SJCRH30 (cell line): ENCODE data around the gene RNASEH2B. TPM values are rescaled to one million over a fixed set of nuclear protein-coding genes. Genes with fewer than 3 reads are reported as not detected.
A peak's percentile ranks its signal among the peaks of the same experiment; 100 is the strongest.

Experiments used
- DNase-seq, 2 experiments: peaks; one replicate each; pipeline ENCODE4 v3.0.0-alpha.2; 2015 to 2020
- H3K27ac ChIP-seq: fragments of 250-450 bp; sonication (Bioruptor Pico); 2 replicates; pipeline ENCODE4 v1.5.1; 2020; ENCODE audit warnings: mild to moderate bottlenecking, moderate library complexity
- H3K27me3 ChIP-seq: fragments of 250-450 bp; sonication (Bioruptor Pico); 2 replicates; pipeline ENCODE4 v1.5.1; 2020; ENCODE audit warnings: mild to moderate bottlenecking, moderate library complexity
- H3K36me3 ChIP-seq: fragments of 250-450 bp; sonication (Bioruptor Pico); 2 replicates; pipeline ENCODE4 v1.5.1; 2020; ENCODE audit warnings: mild to moderate bottlenecking, moderate library complexity
- H3K4me1 ChIP-seq: fragments of 250-450 bp; sonication (Bioruptor Pico); 2 replicates; pipeline ENCODE4 v1.5.1; 2020; ENCODE audit warnings: mild to moderate bottlenecking, moderate library complexity
- H3K4me3 ChIP-seq: fragments of 250-450 bp; sonication (Bioruptor Pico); 2 replicates; pipeline ENCODE4 v1.5.1; 2020; ENCODE audit warnings: mild to moderate bottlenecking, moderate library complexity
- H3K9me3 ChIP-seq: fragments of 250-450 bp; sonication (Bioruptor Pico); replicated peaks from 2 replicates; pipeline ENCODE4 v1.5.1; 2020; ENCODE audit warnings: mild to moderate bottlenecking, moderate library complexity
- total RNA-seq: library from RNA; depleted of rRNA; stranded (reverse); fragments of >200 nt; shearing (Covaris generic); gene quantifications from 2 replicates; pipeline ENCODE4 v1.2.3, GENCODE V29; 2014

RNASEH2B gene
- total RNA-seq, 1 experiment from 2014 or later, result 108 TPM

GRCh38 chr13:50990065-50990817 lies 80.7 kb downstream of the RNASEH2B start:
- no peaks in the 10 kb centered on the region for H3K27me3 ChIP-seq
- peak overlapping the region; percentile 20 for H3K4me3 ChIP-seq
- H3K9me3 ChIP-seq, result no peaks in the 10 kb centered on the region
- no peak for DNase-seq
- H3K27ac ChIP-seq, result no peak overlapping the region
- H3K4me1 ChIP-seq, result peaks cover 6% of the 10 kb centered on the region; the same call in 1 of the 2 replicates
- H3K36me3 ChIP-seq, result no peaks in the 10 kb centered on the region

GRCh38 chr13:50990818-50991506 lies 81.4 kb downstream of the RNASEH2B start:
- Histone ChIP-seq H3K4me1 (peaks cover 6% of the 10 kb centered on the region; the same call in 1 of the 2 replicates), H3K36me3 (no peaks in the 10 kb centered on the region), H3K27me3 (no peaks in the 10 kb centered on the region), H3K4me3 (peak overlapping the region; percentile 20), H3K27ac (no peak overlapping the region), H3K9me3 (no peaks in the 10 kb centered on the region)
- DNase-seq, result peak; percentile 32 to 56

DNA sequence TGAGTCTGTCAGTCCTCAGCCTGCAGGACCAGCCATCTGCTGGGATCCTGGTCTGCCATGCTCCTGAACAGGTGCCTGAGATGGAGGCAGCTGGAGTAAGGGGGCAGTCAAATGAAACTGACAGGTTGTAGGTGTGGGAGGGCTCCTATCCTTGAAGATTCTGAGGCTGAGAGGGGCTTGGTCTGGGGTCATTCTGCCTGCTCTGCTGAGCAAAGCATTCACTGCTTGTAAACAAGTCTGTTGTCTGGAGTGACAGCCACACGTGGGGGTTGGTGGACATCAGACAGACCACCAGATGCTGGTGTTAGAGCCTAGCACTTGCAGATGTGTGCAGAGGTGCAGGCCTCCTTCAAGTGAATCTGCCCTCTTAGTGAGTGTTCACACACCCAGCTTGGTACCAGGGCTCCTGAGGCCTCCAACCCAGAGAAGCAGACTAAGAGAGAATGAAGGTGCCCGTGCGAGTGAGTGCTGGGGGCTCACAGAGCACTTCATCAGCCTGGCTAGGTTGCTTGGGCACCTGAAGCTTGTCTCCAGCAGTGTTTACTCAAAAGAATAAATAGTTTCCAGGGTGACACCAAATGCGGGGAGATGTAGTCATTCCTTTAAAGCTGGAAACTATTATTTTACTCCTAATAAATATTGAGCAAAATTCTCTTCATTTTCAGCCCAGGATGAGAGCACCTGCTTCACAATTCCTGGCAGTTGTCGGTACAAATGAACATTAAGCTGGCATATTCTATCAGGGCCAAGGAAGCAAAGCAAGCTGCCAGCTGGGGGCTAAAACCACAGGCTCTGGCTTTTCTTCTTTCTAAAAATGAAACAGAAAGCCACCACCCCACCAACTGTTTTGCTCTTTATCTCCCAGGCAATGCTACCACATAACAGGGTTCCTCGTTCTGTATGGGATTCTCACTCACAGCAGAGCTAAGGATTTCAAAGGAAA lies 82.3 kb downstream of the RNASEH2B start:
- Histone ChIP-seq H3K4me3 (no peak overlapping the region), H3K27ac (no peak overlapping the region), H3K36me3 (no peaks in the 10 kb centered on the region), H3K4me1 (peaks cover 6% of the 10 kb centered on the region; the same call in 1 of the 2 replicates), H3K9me3 (no peaks in the 10 kb centered on the region), H3K27me3 (no peaks in the 10 kb centered on the region)
- peak in 1 of 2 experiments; percentile 22 for DNase-seq

- H3K9me3 ChIP-seq, result no peaks in the 10 kb centered on the region
- H3K27ac ChIP-seq, result no peak overlapping the region
- peak in 1 of 2 experiments; percentile 24 for DNase-seq
- H3K36me3 ChIP-seq, result no peaks in the 10 kb centered on the region
- no peaks in the 10 kb centered on the region for H3K27me3 ChIP-seq
- no peak overlapping the region for H3K4me3 ChIP-seq
- peaks cover 6% of the 10 kb centered on the region; the same call in 1 of the 2 replicates for H3K4me1 ChIP-seq
Observed at GRCh38 chr13:50993371-50993770, 83.8 kb downstream of the RNASEH2B start.

GRCh38 chr13:50993934-50994333 lies 84.3 kb downstream of the RNASEH2B start:
- Histone ChIP-seq H3K36me3 (no peaks in the 10 kb centered on the region), H3K4me3 (no peak overlapping the region), H3K27ac (no peak overlapping the region), H3K4me1 (peaks cover 6% of the 10 kb centered on the region; the same call in 1 of the 2 replicates), H3K9me3 (no peaks in the 10 kb centered on the region), H3K27me3 (no peaks in the 10 kb centered on the region)
- DNase-seq, result no peak

DNA sequence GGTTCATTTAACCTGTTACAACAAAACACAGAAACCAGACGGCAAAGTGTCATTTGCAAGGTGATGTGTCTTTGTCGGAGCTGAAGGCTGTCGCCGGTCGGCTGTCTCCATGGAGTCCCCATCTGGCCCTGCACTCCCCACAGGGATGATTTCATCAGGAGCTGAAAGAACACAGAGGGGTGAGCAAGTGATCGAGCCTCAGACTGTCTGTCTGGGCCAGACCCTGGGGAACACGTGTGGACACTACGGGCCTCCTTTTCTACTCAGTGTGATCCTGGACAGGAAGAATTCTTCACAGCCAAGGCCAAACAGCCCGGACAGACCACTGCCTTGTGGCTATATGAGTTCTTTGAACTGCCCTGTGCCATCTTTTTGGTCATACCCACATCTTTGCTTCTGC lies 85.1 kb downstream of the RNASEH2B start:
- Histone ChIP-seq H3K4me1 (peaks cover 6% of the 10 kb centered on the region; the same call in 1 of the 2 replicates), H3K4me3 (no peak overlapping the region), H3K27me3 (no peaks in the 10 kb centered on the region), H3K36me3 (no peaks in the 10 kb centered on the region), H3K9me3 (no peaks in the 10 kb centered on the region), H3K27ac (no peak overlapping the region)
- no peak for DNase-seq

- no peak overlapping the region for H3K27ac ChIP-seq
- DNase-seq, result no peak
- no peak overlapping the region for H3K4me3 ChIP-seq
- no peaks in the 10 kb centered on the region for H3K9me3 ChIP-seq
- no peaks in the 10 kb centered on the region for H3K27me3 ChIP-seq
- H3K4me1 ChIP-seq, result peaks cover 2% of the 10 kb centered on the region; the same call in 1 of the 2 replicates
- no peaks in the 10 kb centered on the region for H3K36me3 ChIP-seq
Observed at GRCh38 chr13:50995854-50996253, 86.3 kb downstream of the RNASEH2B start.

DNA sequence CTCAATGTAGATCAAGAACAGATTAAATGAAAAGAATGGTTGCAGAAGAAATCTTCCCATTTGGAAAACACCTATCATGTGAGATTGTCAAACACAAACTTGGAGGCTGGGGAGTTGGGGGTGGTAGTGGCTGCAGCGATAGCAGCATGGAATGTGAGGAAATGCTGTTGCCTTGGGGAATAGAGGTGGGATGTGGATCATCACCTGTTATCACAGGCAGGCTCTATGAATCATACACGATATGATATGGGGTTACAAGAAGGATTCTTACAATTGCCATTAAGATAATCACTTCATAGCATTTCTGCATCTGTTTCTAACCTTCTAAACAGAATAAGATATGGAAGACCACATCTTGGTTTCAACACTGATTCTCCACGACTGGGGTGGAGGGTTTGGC lies 88.7 kb downstream of the RNASEH2B start:
- Histone ChIP-seq H3K4me3 (no peak overlapping the region), H3K36me3 (no peaks in the 10 kb centered on the region), H3K4me1 (peaks cover 2% of the 10 kb centered on the region; the same call in 1 of the 2 replicates), H3K9me3 (no peaks in the 10 kb centered on the region), H3K27ac (no peak overlapping the region), H3K27me3 (no peaks in the 10 kb centered on the region)
- DNase-seq, result no peak

DNA sequence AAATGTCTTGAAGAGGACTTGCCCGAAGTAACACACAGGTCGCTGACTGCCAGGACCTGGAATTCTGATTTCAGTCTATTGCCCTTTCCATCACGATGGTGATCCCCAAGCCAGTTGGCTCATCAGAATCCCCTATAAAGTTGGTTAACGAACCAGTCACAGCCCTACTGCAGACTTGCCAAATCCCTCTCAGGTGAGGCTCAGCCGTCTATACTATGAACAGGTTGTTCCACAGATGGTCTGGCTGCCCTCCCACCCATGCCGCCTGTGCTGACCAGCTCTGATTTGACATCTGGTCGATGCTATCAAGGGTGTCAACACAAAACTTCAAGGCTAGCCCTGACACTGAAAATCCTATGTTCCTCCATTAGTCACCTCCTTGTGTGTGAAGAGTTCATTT lies 90.0 kb downstream of the RNASEH2B start:
- Histone ChIP-seq H3K27me3 (no peaks in the 10 kb centered on the region), H3K36me3 (no peaks in the 10 kb centered on the region), H3K4me3 (no peak overlapping the region), H3K9me3 (no peaks in the 10 kb centered on the region), H3K4me1 (no peaks in the 10 kb centered on the region), H3K27ac (no peak overlapping the region)
- DNase-seq, result no peak

- DNase-seq, result no peak
- Histone ChIP-seq H3K4me3 (no peak overlapping the region), H3K27ac (no peak overlapping the region), H3K27me3 (no peaks in the 10 kb centered on the region), H3K9me3 (no peaks in the 10 kb centered on the region), H3K36me3 (no peaks in the 10 kb centered on the region), H3K4me1 (no peaks in the 10 kb centered on the region)
Observed at GRCh38 chr13:51000061-51000460, 90.5 kb downstream of the RNASEH2B start.

DNA sequence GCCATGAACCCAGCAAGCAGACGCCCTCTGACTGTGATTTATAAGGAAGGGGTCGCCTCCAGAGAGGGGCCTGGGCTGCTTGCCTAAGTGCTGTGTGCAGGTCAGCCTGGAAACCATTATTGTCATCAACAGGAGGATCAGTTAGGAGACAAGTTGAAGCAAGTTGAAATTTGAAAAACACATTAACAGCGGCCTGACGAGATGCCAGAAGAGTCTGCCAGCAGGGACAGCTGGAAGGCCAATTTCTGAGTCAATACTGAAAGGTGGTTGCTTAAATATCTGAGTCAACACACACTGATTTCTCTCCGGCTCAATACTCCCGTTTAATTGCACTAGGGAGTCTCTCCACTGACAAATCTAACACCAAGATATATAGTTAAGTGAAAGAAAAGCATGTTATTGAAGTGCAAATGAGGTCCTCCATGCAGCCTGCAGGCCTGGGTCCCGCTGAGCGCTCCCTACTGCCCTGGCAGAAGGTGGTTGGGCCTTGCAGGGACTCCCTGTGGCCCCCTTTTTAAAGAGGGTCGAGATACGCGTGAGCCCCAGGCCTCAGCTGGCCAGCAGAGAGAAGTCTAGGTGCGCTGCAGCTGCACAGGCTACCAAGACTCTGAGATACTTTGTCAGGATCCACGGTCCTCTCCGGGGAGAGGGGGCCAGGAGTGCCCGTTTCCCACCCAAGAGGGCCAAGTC lies 91.1 kb downstream of the RNASEH2B start:
- no peaks in the 10 kb centered on the region for H3K36me3 ChIP-seq
- no peak for DNase-seq
- H3K27me3 ChIP-seq, result no peaks in the 10 kb centered on the region
- H3K4me1 ChIP-seq, result no peaks in the 10 kb centered on the region
- no peaks in the 10 kb centered on the region for H3K9me3 ChIP-seq
- H3K27ac ChIP-seq, result no peak overlapping the region
- H3K4me3 ChIP-seq, result no peak overlapping the region

- Histone ChIP-seq H3K27me3 (no peaks in the 10 kb centered on the region), H3K4me1 (no peaks in the 10 kb centered on the region), H3K36me3 (no peaks in the 10 kb centered on the region), H3K4me3 (no peak overlapping the region), H3K9me3 (no peaks in the 10 kb centered on the region), H3K27ac (no peak overlapping the region)
- no peak for DNase-seq
Observed at GRCh38 chr13:51001335-51001734, 91.7 kb downstream of the RNASEH2B start.

GRCh38 chr13:51002736-51003135 lies 93.1 kb downstream of the RNASEH2B start:
- Histone ChIP-seq H3K27me3 (0 out of 2 replicates have a peak, but pooled peaks cover 2% of the 10 kb centered on the region), H3K27ac (no peak overlapping the region), H3K4me3 (no peak overlapping the region), H3K36me3 (no peaks in the 10 kb centered on the region), H3K4me1 (no peaks in the 10 kb centered on the region), H3K9me3 (no peaks in the 10 kb centered on the region)
- no peak for DNase-seq

DNA sequence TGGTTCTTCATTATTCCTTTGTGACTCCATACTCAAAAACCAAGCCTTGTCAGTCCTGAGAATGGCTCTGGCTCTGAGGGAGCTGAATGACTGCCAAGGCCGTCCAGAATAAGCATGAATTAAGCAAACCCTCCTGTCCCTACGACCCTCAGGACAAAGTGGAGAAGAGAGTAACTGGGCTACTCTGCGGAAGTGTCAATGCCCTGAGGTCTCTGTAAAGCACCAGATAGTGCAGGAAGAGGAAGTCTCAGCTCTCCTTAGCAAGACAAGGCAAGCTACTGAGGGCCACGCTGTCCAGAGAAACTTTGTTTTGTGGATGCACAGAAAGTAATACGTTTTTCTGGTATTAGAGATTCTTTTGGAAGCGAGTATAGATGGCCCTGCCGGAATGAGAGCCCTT lies 94.1 kb downstream of the RNASEH2B start:
- 0 out of 2 replicates have a peak, but pooled peaks cover 2% of the 10 kb centered on the region for H3K27me3 ChIP-seq
- no peak for DNase-seq

More for the DNA sequence above, 94.1 kb downstream of the RNASEH2B start:
- Histone ChIP-seq H3K27ac (no peak overlapping the region), H3K4me3 (no peak overlapping the region), H3K4me1 (no peaks in the 10 kb centered on the region), H3K36me3 (no peaks in the 10 kb centered on the region), H3K9me3 (no peaks in the 10 kb centered on the region)
